MM.1S (cell line): Measurements from ENCODE around the gene PIKFYVE.

Experiments
- DNase-seq: peaks from one replicate; pipeline ENCODE4 v3.0.0-alpha.2; 2015
- H2AFZ ChIP-seq: fragments of 300-600 bp; sonication (generic); 2 replicates; pipeline ENCODE4 v1.6.0; 2016; ENCODE audit warnings: antibody characterized with exemption, low read length
- H3F3A ChIP-seq: fragments of 300-600 bp; sonication (generic); 2 replicates; pipeline ENCODE4 v1.6.1; 2016; ENCODE audit warnings: mild to moderate bottlenecking, antibody characterized with exemption, low read length, moderate library complexity, mixed read lengths; ENCODE audit not compliant: insufficient read depth
- H3K27ac ChIP-seq: fragments of 300-600 bp; sonication (generic); 2 replicates; pipeline ENCODE4 v1.5.1; 2016; ENCODE audit warnings: mild to moderate bottlenecking, low read length
- H3K27me3 ChIP-seq: fragments of 300-600 bp; sonication (generic); replicated peaks from 2 replicates; pipeline ENCODE4 v1.6.0; 2016; ENCODE audit warnings: low read length; ENCODE audit not compliant: insufficient read depth
- H3K36me3 ChIP-seq: fragments of 300-600 bp; sonication (generic); replicated peaks from 2 replicates; pipeline ENCODE4 v1.6.1; 2016; ENCODE audit warnings: mild to moderate bottlenecking, low read length, mixed read lengths; ENCODE audit not compliant: insufficient read depth
- H3K4me1 ChIP-seq: fragments of 300-600 bp; sonication (generic); 2 replicates; pipeline ENCODE4 v1.6.1; 2016; ENCODE audit warnings: low read length, mixed read lengths
- H3K4me2 ChIP-seq: fragments of 300-600 bp; sonication (generic); 2 replicates; pipeline ENCODE4 v1.6.0; 2016; ENCODE audit warnings: low read depth, low read length
- H3K4me3 ChIP-seq: fragments of 300-600 bp; sonication (generic); 2 replicates; pipeline ENCODE4 v1.5.1; 2016; ENCODE audit warnings: low read length, mixed read lengths
- H3K79me2 ChIP-seq: fragments of 300-600 bp; sonication (generic); 2 replicates; pipeline ENCODE4 v1.6.1; 2016; ENCODE audit warnings: mixed run types, low read length, mixed read lengths
- H3K9ac ChIP-seq: fragments of 300-600 bp; sonication (generic); 2 replicates; pipeline ENCODE4 v1.6.1; 2016; ENCODE audit warnings: low read length, mixed read lengths
- H3K9me2 ChIP-seq: fragments of 300-600 bp; sonication (generic); replicated peaks from 2 replicates; pipeline ENCODE4 v1.6.1; 2016; ENCODE audit warnings: mild to moderate bottlenecking, low read length, mixed read lengths; ENCODE audit not compliant: insufficient read depth
- H3K9me3 ChIP-seq: fragments of 300-600 bp; sonication (generic); replicated peaks from 2 replicates; pipeline ENCODE4 v1.6.1; 2016; ENCODE audit warnings: mild to moderate bottlenecking, low read length, mixed read lengths; ENCODE audit not compliant: insufficient read depth
- H4K20me1 ChIP-seq: fragments of 300-600 bp; sonication (generic); 2 replicates; pipeline ENCODE4 v1.6.1; 2016; ENCODE audit warnings: mild to moderate bottlenecking, low read length, moderate library complexity, mixed read lengths; ENCODE audit not compliant: insufficient read depth
- CTCF ChIP-seq: fragments of 300-600 bp; sonication (generic); IDR thresholded peaks from 2 replicates; pipeline ENCODE4 v1.5.1; 2016; ENCODE audit warnings: antibody characterized with exemption, low read length, mixed read lengths
- EZH2 ChIP-seq: fragments of 300-600 bp; sonication (generic); optimal IDR thresholded peaks from 2 replicates; pipeline ENCODE3; 2017; ENCODE audit warnings: low read depth, mild to moderate bottlenecking, antibody characterized with exemption, low read length, mixed read lengths
- EZH2phosphoT487 ChIP-seq: fragments of 300-600 bp; sonication (generic); IDR thresholded peaks from 2 replicates; pipeline ENCODE4 v1.6.1; 2018; ENCODE audit warnings: antibody characterized with exemption, low read length

Gene PIKFYVE

GRCh38 chr2:208346756-208347155 is 80.7 kb downstream of the PIKFYVE start:
- Histone ChIP-seq H3K27ac (no peak overlapping the region), H3K27me3 (no peaks in the 10 kb centered on the region), H3K4me3 (no peak overlapping the region), H3K79me2 (no peaks in the 10 kb centered on the region), H3K9me3 (no peaks in the 10 kb centered on the region), H3K4me1 (no peaks in the 10 kb centered on the region), H2AFZ (no peak overlapping the region), H3F3A (no peaks in the 10 kb centered on the region), H3K9me2 (no peaks in the 10 kb centered on the region), H3K4me2 (no peak overlapping the region), H3K9ac (no peak overlapping the region), H3K36me3 (no peaks in the 10 kb centered on the region; the same call in 1 of the 2 replicates), H4K20me1 (no peaks in the 10 kb centered on the region)
- TF ChIP-seq CTCF (no peak), EZH2 (no peak), EZH2phosphoT487 (no peak)
- DNase-seq = no peak

GRCh38 chr2:208350610-208351009 is 84.6 kb downstream of the PIKFYVE start:
- TF ChIP-seq EZH2 (no peak), CTCF (no peak), EZH2phosphoT487 (no peak)
- no peaks in the 10 kb centered on the region for H3F3A ChIP-seq
- no peaks in the 10 kb centered on the region for H3K79me2 ChIP-seq
- no peaks in the 10 kb centered on the region for H3K27me3 ChIP-seq
- no peak for DNase-seq
- peaks cover 4% of the 10 kb centered on the region for H3K36me3 ChIP-seq
- H3K4me1 ChIP-seq = no peaks in the 10 kb centered on the region
- no peak overlapping the region for H3K4me3 ChIP-seq
- no peaks in the 10 kb centered on the region for H3K9me3 ChIP-seq
- H3K27ac ChIP-seq = no peak overlapping the region
- no peak overlapping the region for H3K9ac ChIP-seq
- no peaks in the 10 kb centered on the region for H3K9me2 ChIP-seq
- no peak overlapping the region for H2AFZ ChIP-seq
- H3K4me2 ChIP-seq = no peak overlapping the region
- no peaks in the 10 kb centered on the region for H4K20me1 ChIP-seq

GRCh38 chr2:208352644-208353567 is 86.9 kb downstream of the PIKFYVE start:
- no peak for DNase-seq
- Histone ChIP-seq H4K20me1 (no peaks in the 10 kb centered on the region), H3K36me3 (peaks cover 4% of the 10 kb centered on the region), H3K9me2 (no peaks in the 10 kb centered on the region), H3K4me1 (no peaks in the 10 kb centered on the region), H2AFZ (no peak overlapping the region), H3K27ac (no peak overlapping the region), H3K4me3 (no peak overlapping the region), H3K27me3 (no peaks in the 10 kb centered on the region), H3K9me3 (no peaks in the 10 kb centered on the region), H3F3A (no peaks in the 10 kb centered on the region), H3K79me2 (no peaks in the 10 kb centered on the region), H3K4me2 (no peak overlapping the region), H3K9ac (no peak overlapping the region)
- TF ChIP-seq CTCF (no peak), EZH2 (no peak), EZH2phosphoT487 (no peak)
